ENCODE results near the gene FBXL13.

FBXL13 gene

GRCh38 chr7:102934701-102935100 is 139.9 kb downstream of the FBXL13 start:
- Mint-ChIP-seq H3K36me3 (ENCODE audit: insufficient read depth) (no peaks in the 10 kb centered on the region), H3K27ac (ENCODE audit: low read depth) (no peak overlapping the region), H3K9me3 (no peaks in the 10 kb centered on the region), H3K27me3 (no peaks in the 10 kb centered on the region), H3K4me3 (no peak overlapping the region), H3K4me1 (no peaks in the 10 kb centered on the region)
- ATAC-seq (replicated peaks; ENCODE audit: extremely low read depth, poor library complexity, severe bottlenecking) (no peak), DNase-seq (ENCODE audit: low spot score in 2 of 2) (no peak)

GRCh38 chr7:102934239-102934638 is 140.4 kb downstream of the FBXL13 start:
- DNase-seq (ENCODE audit: low spot score in 2 of 2) (no peak), ATAC-seq (replicated peaks; ENCODE audit: extremely low read depth, poor library complexity, severe bottlenecking) (no peak)
- Mint-ChIP-seq H3K27me3 (no peaks in the 10 kb centered on the region), H3K4me3 (no peak overlapping the region), H3K36me3 (ENCODE audit: insufficient read depth) (no peaks in the 10 kb centered on the region), H3K9me3 (no peaks in the 10 kb centered on the region), H3K4me1 (no peaks in the 10 kb centered on the region), H3K27ac (ENCODE audit: low read depth) (no peak overlapping the region)

DNA sequence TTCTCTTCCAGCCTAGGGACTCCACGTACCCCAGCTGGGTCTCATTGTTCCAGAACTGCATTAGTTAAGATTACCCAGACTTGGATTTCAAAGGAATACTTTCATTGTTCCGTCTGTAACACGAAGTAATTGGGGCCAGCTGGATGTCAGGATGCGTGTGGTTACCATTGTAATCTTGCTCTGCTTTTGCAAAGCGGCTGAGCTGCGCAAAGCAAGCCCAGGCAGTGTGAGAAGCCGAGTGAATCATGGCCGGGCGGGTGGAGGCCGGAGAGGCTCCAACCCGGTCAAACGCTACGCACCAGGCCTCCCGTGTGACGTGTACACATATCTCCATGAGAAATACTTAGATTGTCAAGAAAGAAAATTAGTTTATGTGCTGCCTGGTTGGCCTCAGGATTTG is 140.8 kb downstream of the FBXL13 start:
- DNase-seq (ENCODE audit: low spot score in 2 of 2) = no peak
- Mint-ChIP-seq H3K27me3 (no peaks in the 10 kb centered on the region), H3K4me1 (no peaks in the 10 kb centered on the region), H3K36me3 (ENCODE audit: insufficient read depth) (no peaks in the 10 kb centered on the region), H3K27ac (ENCODE audit: low read depth) (no peak overlapping the region), H3K9me3 (no peaks in the 10 kb centered on the region), H3K4me3 (no peak overlapping the region)
- no peak for ATAC-seq (replicated peaks; ENCODE audit: extremely low read depth, poor library complexity, severe bottlenecking)

GRCh38 chr7:102931757-102932156 is 142.8 kb downstream of the FBXL13 start:
- H3K4me1 Mint-ChIP-seq = no peaks in the 10 kb centered on the region
- no peak overlapping the region for H3K4me3 Mint-ChIP-seq
- no peaks in the 10 kb centered on the region for H3K36me3 Mint-ChIP-seq (ENCODE audit: insufficient read depth)
- no peak for ATAC-seq (replicated peaks; ENCODE audit: extremely low read depth, poor library complexity, severe bottlenecking)
- H3K27me3 Mint-ChIP-seq = no peaks in the 10 kb centered on the region
- DNase-seq (ENCODE audit: low spot score in 2 of 2) = no peak
- H3K9me3 Mint-ChIP-seq = no peaks in the 10 kb centered on the region
- H3K27ac Mint-ChIP-seq (ENCODE audit: low read depth) = no peak overlapping the region

DNA sequence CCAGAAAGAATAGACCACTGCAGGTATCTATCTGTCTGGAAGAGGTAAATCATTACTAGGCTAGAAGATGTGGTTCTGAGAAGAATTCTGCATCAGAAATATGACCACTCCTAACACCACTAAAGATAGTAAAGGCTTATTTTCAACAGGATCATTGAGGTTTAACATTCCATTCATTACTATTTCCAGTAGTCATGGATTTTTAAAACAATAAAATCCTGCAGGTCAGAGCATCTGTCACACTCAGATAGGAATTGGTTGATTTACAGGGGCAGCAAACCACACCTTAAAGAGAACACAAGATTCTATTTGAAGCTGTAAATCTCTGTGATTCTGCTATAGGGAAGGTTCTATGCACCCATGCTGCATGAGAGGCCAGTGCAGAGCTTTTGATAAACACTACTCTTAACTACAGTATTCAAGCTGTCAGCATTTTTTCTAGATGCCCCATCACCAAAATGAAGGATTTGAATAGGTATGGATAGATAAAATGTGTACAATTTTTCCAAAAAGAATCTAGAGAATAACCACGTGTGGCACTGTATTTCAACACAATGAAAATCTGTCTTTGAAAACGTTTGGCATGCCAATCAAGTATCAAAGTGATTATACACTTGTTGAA is 147.2 kb downstream of the FBXL13 start:
- Mint-ChIP-seq H3K27ac (ENCODE audit: low read depth) (no peak overlapping the region), H3K9me3 (no peaks in the 10 kb centered on the region), H3K36me3 (ENCODE audit: insufficient read depth) (no peaks in the 10 kb centered on the region), H3K4me1 (no peaks in the 10 kb centered on the region), H3K27me3 (no peaks in the 10 kb centered on the region), H3K4me3 (no peak overlapping the region)
- DNase-seq (ENCODE audit: low spot score in 2 of 2) (no peak), ATAC-seq (replicated peaks; ENCODE audit: extremely low read depth, poor library complexity, severe bottlenecking) (no peak)

- DNase-seq (ENCODE audit: low spot score in 2 of 2) = no peak
- no peaks in the 10 kb centered on the region for H3K36me3 Mint-ChIP-seq (ENCODE audit: insufficient read depth)
- no peaks in the 10 kb centered on the region for H3K27me3 Mint-ChIP-seq
- H3K9me3 Mint-ChIP-seq = no peaks in the 10 kb centered on the region
- H3K4me1 Mint-ChIP-seq = no peaks in the 10 kb centered on the region
- no peak overlapping the region for H3K4me3 Mint-ChIP-seq
- ATAC-seq (replicated peaks; ENCODE audit: extremely low read depth, poor library complexity, severe bottlenecking) = no peak
- no peak overlapping the region for H3K27ac Mint-ChIP-seq (ENCODE audit: low read depth)
These were observed 147.8 kb downstream of the FBXL13 start for GRCh38 chr7:102926783-102927140.

GRCh38 chr7:102925976-102926782 is 148.4 kb downstream of the FBXL13 start:
- H3K27me3 Mint-ChIP-seq = no peaks in the 10 kb centered on the region
- H3K9me3 Mint-ChIP-seq = no peaks in the 10 kb centered on the region

GRCh38 chr7:102918845-102919244 is 155.8 kb downstream of the FBXL13 start:
- Mint-ChIP-seq H3K4me3 (no peak overlapping the region), H3K27ac (ENCODE audit: low read depth) (no peak overlapping the region), H3K9me3 (no peaks in the 10 kb centered on the region), H3K27me3 (no peaks in the 10 kb centered on the region), H3K4me1 (no peaks in the 10 kb centered on the region), H3K36me3 (ENCODE audit: insufficient read depth) (no peaks in the 10 kb centered on the region)
- ATAC-seq (replicated peaks; ENCODE audit: extremely low read depth, poor library complexity, severe bottlenecking) (no peak), DNase-seq (ENCODE audit: low spot score in 2 of 2) (no peak)

More at GRCh38 chr7:102925976-102926782, 148.4 kb downstream of the FBXL13 start:
- Mint-ChIP-seq H3K4me3 (no peak overlapping the region), H3K36me3 (ENCODE audit: insufficient read depth) (no peaks in the 10 kb centered on the region), H3K27ac (ENCODE audit: low read depth) (no peak overlapping the region), H3K4me1 (no peaks in the 10 kb centered on the region)
- no peak for ATAC-seq (replicated peaks; ENCODE audit: extremely low read depth, poor library complexity, severe bottlenecking)
- no peak for DNase-seq (ENCODE audit: low spot score in 2 of 2)

DNA sequence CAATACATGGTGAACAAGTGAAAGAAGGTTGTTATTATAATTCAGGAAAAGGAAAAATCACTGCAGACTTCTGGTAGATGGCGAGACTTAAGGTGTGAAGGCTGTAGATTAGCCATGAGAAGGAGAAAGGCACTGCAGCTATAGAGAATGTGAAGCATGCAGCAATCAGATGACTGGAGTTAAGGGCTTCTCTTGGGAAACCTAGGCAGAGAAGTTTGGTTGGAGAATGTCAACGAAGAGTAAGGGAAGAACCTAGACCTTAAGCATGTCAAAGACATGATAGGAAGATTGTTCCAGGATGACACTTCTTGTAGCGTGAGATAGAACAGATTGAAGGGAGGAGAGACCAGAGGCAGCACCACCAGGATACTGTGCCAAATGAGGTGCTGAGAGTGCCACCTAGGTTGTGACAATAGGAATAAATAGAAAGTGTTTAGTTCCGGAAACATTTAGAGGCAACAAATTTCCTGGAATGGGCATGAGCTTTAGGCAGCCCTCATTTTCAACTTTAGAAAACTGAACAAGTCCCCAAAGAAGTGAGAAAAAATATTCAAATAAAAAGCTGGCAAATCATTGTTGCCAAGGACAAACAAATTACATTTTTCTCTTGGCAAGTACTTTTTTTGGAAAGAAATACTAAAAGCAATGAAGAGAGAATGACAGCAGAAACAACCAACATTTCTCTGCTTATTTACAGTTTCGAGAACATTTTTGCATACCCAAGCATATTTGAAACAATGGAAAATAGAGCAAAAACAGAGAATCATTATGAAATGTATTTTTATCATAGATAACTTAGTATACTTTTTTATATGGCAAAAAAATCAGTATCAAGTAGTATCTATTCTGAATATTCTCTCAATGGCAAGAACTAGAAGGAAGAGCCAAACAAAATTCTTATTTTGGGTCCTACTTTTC is 156.9 kb downstream of the FBXL13 start:
- H3K4me1 Mint-ChIP-seq = no peaks in the 10 kb centered on the region

DNA sequence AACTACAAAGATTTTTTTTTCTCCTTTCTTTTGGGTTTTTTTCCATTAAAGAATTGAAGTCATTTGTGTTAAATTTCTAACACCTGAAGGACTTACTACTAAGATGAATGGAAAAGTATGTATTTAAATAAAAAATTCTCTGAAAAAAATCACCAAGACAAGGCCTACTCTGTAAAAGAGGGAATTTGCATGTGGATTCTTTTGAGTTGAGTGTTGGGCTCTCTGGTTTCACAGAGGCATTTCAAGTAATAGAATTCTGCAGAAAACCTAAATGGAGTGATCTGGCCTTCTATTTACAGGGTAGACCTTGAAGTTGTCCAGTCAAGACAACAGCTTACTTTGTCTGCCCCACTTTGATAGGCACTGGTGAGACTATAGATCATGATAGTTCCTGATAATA is 157.7 kb downstream of the FBXL13 start:
- Mint-ChIP-seq H3K36me3 (ENCODE audit: insufficient read depth) (no peaks in the 10 kb centered on the region), H3K9me3 (no peaks in the 10 kb centered on the region), H3K27me3 (peaks cover 12% of the 10 kb centered on the region), H3K27ac (ENCODE audit: low read depth) (no peak overlapping the region), H3K4me1 (no peaks in the 10 kb centered on the region), H3K4me3 (no peak overlapping the region)
- DNase-seq (ENCODE audit: low spot score in 2 of 2) (no peak), ATAC-seq (replicated peaks; ENCODE audit: extremely low read depth, poor library complexity, severe bottlenecking) (no peak)

More for the DNA sequence above, 156.9 kb downstream of the FBXL13 start:
- no peaks in the 10 kb centered on the region for H3K36me3 Mint-ChIP-seq (ENCODE audit: insufficient read depth)
- ATAC-seq (replicated peaks; ENCODE audit: extremely low read depth, poor library complexity, severe bottlenecking) = no peak
- H3K4me3 Mint-ChIP-seq = no peak overlapping the region
- no peaks in the 10 kb centered on the region for H3K9me3 Mint-ChIP-seq
- H3K27me3 Mint-ChIP-seq = peaks cover 3% of the 10 kb centered on the region
- DNase-seq (ENCODE audit: low spot score in 2 of 2) = no peak
- H3K27ac Mint-ChIP-seq (ENCODE audit: low read depth) = no peak overlapping the region

DNA sequence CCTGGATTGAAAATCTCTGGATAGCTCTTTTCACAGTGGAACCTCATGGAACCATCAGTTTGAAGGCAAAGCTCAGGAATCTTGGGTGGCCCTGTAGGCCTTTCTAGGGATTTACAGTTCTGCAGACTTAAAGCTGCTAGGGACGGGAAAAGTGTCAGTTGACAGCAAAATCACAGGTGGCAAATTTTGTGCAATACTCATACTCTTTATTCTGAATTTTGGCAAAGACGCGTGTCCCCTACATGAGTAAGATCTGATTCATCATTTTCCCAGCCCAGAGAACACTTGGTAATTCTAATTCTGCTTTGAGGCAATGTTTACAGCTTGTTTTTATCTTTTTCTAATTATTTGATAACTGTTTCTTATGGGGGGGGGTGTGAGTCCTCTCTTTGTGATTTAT is 158.2 kb downstream of the FBXL13 start:
- H3K9me3 Mint-ChIP-seq = no peaks in the 10 kb centered on the region
- no peak overlapping the region for H3K4me3 Mint-ChIP-seq
- H3K27ac Mint-ChIP-seq (ENCODE audit: low read depth) = no peak overlapping the region
- DNase-seq (ENCODE audit: low spot score in 2 of 2) = no peak
- no peak for ATAC-seq (replicated peaks; ENCODE audit: extremely low read depth, poor library complexity, severe bottlenecking)
- H3K36me3 Mint-ChIP-seq (ENCODE audit: insufficient read depth) = no peaks in the 10 kb centered on the region
- H3K4me1 Mint-ChIP-seq = no peaks in the 10 kb centered on the region
- H3K27me3 Mint-ChIP-seq = peaks cover 15% of the 10 kb centered on the region

DNA sequence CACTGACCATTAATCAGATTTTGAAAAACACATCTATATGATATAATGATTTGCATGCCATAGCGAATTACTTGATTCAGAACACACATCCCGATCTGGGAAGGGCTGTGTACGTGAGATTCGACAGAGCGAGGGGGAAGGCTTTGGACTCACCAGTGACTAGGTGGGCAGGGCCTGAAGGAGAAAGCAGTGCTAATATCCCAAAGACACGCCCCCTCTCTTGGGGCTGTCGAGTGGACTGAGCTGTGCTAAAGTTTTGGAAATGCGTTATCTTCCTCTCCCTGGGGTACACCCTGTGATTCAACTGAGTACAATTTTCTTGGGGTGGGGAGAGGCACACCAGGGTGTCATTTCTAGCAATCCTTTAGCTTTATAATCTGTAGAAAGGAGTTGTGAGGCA is 160.0 kb downstream of the FBXL13 start:
- Mint-ChIP-seq H3K27me3 (peaks cover 32% of the 10 kb centered on the region), H3K27ac (ENCODE audit: low read depth) (no peak overlapping the region), H3K36me3 (ENCODE audit: insufficient read depth) (no peaks in the 10 kb centered on the region), H3K9me3 (no peaks in the 10 kb centered on the region), H3K4me3 (no peak overlapping the region), H3K4me1 (no peaks in the 10 kb centered on the region)
- no peak for DNase-seq (ENCODE audit: low spot score in 2 of 2)
- ATAC-seq (replicated peaks; ENCODE audit: extremely low read depth, poor library complexity, severe bottlenecking) = no peak

All from central memory CD8-positive, alpha-beta T cell (primary cell).